Cardiac muscle cell (in vitro differentiated cells and primary cell): ENCODE results near the gene CAP2. TPM values are rescaled to one million over a fixed set of nuclear protein-coding genes. Genes with fewer than 3 reads are reported as not detected.

Experiments used
- DNase-seq, 2 donors: peaks; one replicate each; pipeline versions ENCODE4 v3.0.0 to v3.0.0-alpha.2; 2010 to 2017; ENCODE audit warnings: low read depth in 1 of 2, low spot score in 1 of 2
- H3K27ac ChIP-seq: fragments of 200-600 bp; sonication (generic); 2 replicates; pipeline ENCODE4 v1.5.1; 2016
- H3K27me3 ChIP-seq: fragments of 200-600 bp; sonication (generic); 2 replicates; pipeline ENCODE4 v1.6.0; 2016; ENCODE audit warnings: control low read depth
- H3K36me3 ChIP-seq: fragments of 200-600 bp; sonication (generic); 2 replicates; pipeline ENCODE4 v1.5.1; 2016; ENCODE audit warnings: control low read depth
- H3K4me1 ChIP-seq: fragments of 200-600 bp; sonication (generic); 2 replicates; pipeline ENCODE4 v1.8.1; 2017; ENCODE audit warnings: low read depth, mild to moderate bottlenecking, mixed run types
- H3K4me3 ChIP-seq: fragments of 200-600 bp; sonication (generic); 2 replicates; pipeline ENCODE4 v1.5.1; 2016; ENCODE audit warnings: mild to moderate bottlenecking
- H3K9me3 ChIP-seq: fragments of 200-600 bp; sonication (generic); 2 replicates; pipeline ENCODE4 v1.5.1; 2017; ENCODE audit warnings: low read depth, mild to moderate bottlenecking, control low read depth
- CTCF ChIP-seq: IDR thresholded peaks from 2 replicates; pipeline ENCODE4 v1.5.1; 2012; ENCODE audit warnings: low read depth, mild to moderate bottlenecking, low read length
- polyA plus RNA-seq: library from polyadenylated mRNA; unstranded; fragments of >200 nt; fragmentation: Nextera tagmentation; extraction: Ambion mirVana; gene quantifications from 2 replicates; pipeline ENCODE4 v1.2.1, GENCODE V29; 2016
- total RNA-seq: library from RNA; depleted of rRNA; stranded (reverse); fragments of >200 nt; gene quantifications from 2 replicates; pipeline ENCODE4 v1.2.3, GENCODE V29; 2016

The CAP2 gene
- total and polyA plus RNA-seq, 2 experiments from 2014 or later: 95.7 to 262 TPM

GRCh38 chr6:17493286-17493685, 99.9 kb downstream of the CAP2 start:
- H3K27me3 ChIP-seq: no peaks in the 10 kb centered on the region
- H3K27ac ChIP-seq: peak overlapping the region; percentile 25
- no peaks in the 10 kb centered on the region for H3K9me3 ChIP-seq
- H3K4me1 ChIP-seq: no peaks in the 10 kb centered on the region
- TF ChIP-seq CTCF: no peak
- DNase-seq: peak in 1 of 2 donors; percentile 52
- H3K4me3 ChIP-seq: no peak overlapping the region
- H3K36me3 ChIP-seq: peaks cover 4% of the 10 kb centered on the region

- Histone ChIP-seq H3K36me3 (peaks cover 4% of the 10 kb centered on the region), H3K4me3 (no peak overlapping the region), H3K27ac (no peak overlapping the region), H3K9me3 (no peaks in the 10 kb centered on the region), H3K27me3 (no peaks in the 10 kb centered on the region), H3K4me1 (no peaks in the 10 kb centered on the region)
- no peak for DNase-seq
- no peak for TF ChIP-seq CTCF
Measured at GRCh38 chr6:17494177-17494576, 100.8 kb downstream of the CAP2 start.

GRCh38 chr6:17494919-17495318, 101.5 kb downstream of the CAP2 start:
- H3K27ac ChIP-seq: no peak overlapping the region
- H3K4me1 ChIP-seq: no peaks in the 10 kb centered on the region
- H3K27me3 ChIP-seq: no peaks in the 10 kb centered on the region
- H3K4me3 ChIP-seq: no peak overlapping the region
- no peaks in the 10 kb centered on the region for H3K9me3 ChIP-seq
- no peak for TF ChIP-seq CTCF
- H3K36me3 ChIP-seq: peaks cover 4% of the 10 kb centered on the region
- no peak for DNase-seq

- no peak for TF ChIP-seq CTCF
- Histone ChIP-seq H3K36me3 (peaks cover 4% of the 10 kb centered on the region), H3K9me3 (no peaks in the 10 kb centered on the region), H3K4me1 (no peaks in the 10 kb centered on the region), H3K4me3 (no peak overlapping the region), H3K27ac (peak overlapping the region; percentile 32), H3K27me3 (no peaks in the 10 kb centered on the region)
- DNase-seq: no peak
Measured at GRCh38 chr6:17497535-17498095, 104.2 kb downstream of the CAP2 start.

- H3K27ac ChIP-seq: no peak overlapping the region
- DNase-seq: no peak
- TF ChIP-seq CTCF: no peak
- H3K4me3 ChIP-seq: no peak overlapping the region
- H3K36me3 ChIP-seq: no peaks in the 10 kb centered on the region
- H3K4me1 ChIP-seq: no peaks in the 10 kb centered on the region
- H3K9me3 ChIP-seq: no peaks in the 10 kb centered on the region
- H3K27me3 ChIP-seq: no peaks in the 10 kb centered on the region
Measured at GRCh38 chr6:17501442-17501841, 108.0 kb downstream of the CAP2 start.
